CD4-positive, alpha-beta T cell treated with Interleukin-6 at 100 ng/mL for 8 hours (primary cell): Measurements from ENCODE around the gene PLEKHA8.

Source experiments
- DNase-seq: peaks from one replicate; pipeline ENCODE4 v3.0.0-alpha.2; 2020; ENCODE audit warnings: mixed read lengths, low spot score

The PLEKHA8 gene

GRCh38 chr7:30169579-30169978 is 141.4 kb downstream of the PLEKHA8 start:
- no peak for DNase-seq

GRCh38 chr7:30170476-30171205 is 142.4 kb downstream of the PLEKHA8 start:
- DNase-seq: no peak

- no peak for DNase-seq
These were observed 143.7 kb downstream of the PLEKHA8 start for GRCh38 chr7:30171766-30172447.

GRCh38 chr7:30172451-30172850 is 144.2 kb downstream of the PLEKHA8 start:
- DNase-seq: no peak

GRCh38 chr7:30173058-30173897 is 145.1 kb downstream of the PLEKHA8 start:
- DNase-seq: no peak

- no peak for DNase-seq
These were observed 147.0 kb downstream of the PLEKHA8 start for GRCh38 chr7:30175180-30175579.

GRCh38 chr7:30175636-30176147 is 147.5 kb downstream of the PLEKHA8 start:
- no peak for DNase-seq

GRCh38 chr7:30176463-30177109 is 148.4 kb downstream of the PLEKHA8 start:
- no peak for DNase-seq

- no peak for DNase-seq
These were observed 149.0 kb downstream of the PLEKHA8 start for GRCh38 chr7:30177186-30177585.

GRCh38 chr7:30177965-30178364 is 149.8 kb downstream of the PLEKHA8 start:
- no peak for DNase-seq

- DNase-seq: no peak
These were observed 150.7 kb downstream of the PLEKHA8 start for GRCh38 chr7:30178748-30179436.
